HG03064 (cell line): ENCODE measurements around the gene RANBP3L.
"Not testable (repeated sequence)": the region's sequence is repeated elsewhere in the genome, so short reads cannot be mapped to it uniquely, and the experiment has no call there.

ENCODE experiments used
- ATAC-seq: cut with Tn5 transposase; IDR thresholded peaks from one replicate; pipeline ENCODE4 v1.9.1; 2021; ENCODE audit warnings: low read depth; ENCODE audit not compliant: unreplicated experiment

RANBP3L gene

GRCh38 chr5:36301858-36302603 lies at the start of gene RANBP3L:
RANBP3L (minus strand) TSS chr5:36301902; CDS start chr5:36301416, 486 bp downstream.
- ATAC-seq, result no peak

- no peak for ATAC-seq
Observed at GRCh38 chr5:36346896-36347690, 45.4 kb upstream of the RANBP3L start.

- no peak for ATAC-seq
Observed at GRCh38 chr5:36344899-36345298, 43.2 kb upstream of the RANBP3L start.

- not testable (repeated sequence) for ATAC-seq
Observed at GRCh38 chr5:36341720-36342119, 40.0 kb upstream of the RANBP3L start.

GRCh38 chr5:36337597-36337996 lies 35.9 kb upstream of the RANBP3L start:
- ATAC-seq, result no peak

GRCh38 chr5:36334315-36334714 lies 32.6 kb upstream of the RANBP3L start:
- ATAC-seq, result no peak

- not testable (repeated sequence) for ATAC-seq
Observed at GRCh38 chr5:36332720-36333119, 31.0 kb upstream of the RANBP3L start.

- ATAC-seq, result no peak
Observed at GRCh38 chr5:36325196-36325595, 23.5 kb upstream of the RANBP3L start.

- no peak for ATAC-seq
Observed at GRCh38 chr5:36323926-36324781, 22.5 kb upstream of the RANBP3L start.

- ATAC-seq, result no peak
Observed at GRCh38 chr5:36312953-36313672, 11.4 kb upstream of the RANBP3L start.

GRCh38 chr5:36311956-36312355 lies 10.3 kb upstream of the RANBP3L start:
- no peak for ATAC-seq

GRCh38 chr5:36310138-36310537 lies 8.4 kb upstream of the RANBP3L start:
- ATAC-seq, result no peak

GRCh38 chr5:36305571-36306326 lies 4.0 kb upstream of the RANBP3L start:
- ATAC-seq, result no peak

- no peak for ATAC-seq
Observed at GRCh38 chr5:36304095-36304805, 2.5 kb upstream of the RANBP3L start.

- ATAC-seq, result no peak
Observed at GRCh38 chr5:36300927-36301540, 668 bp downstream of the RANBP3L start.

GRCh38 chr5:36300191-36300926 lies 1.3 kb downstream of the RANBP3L start:
- no peak for ATAC-seq

- no peak for ATAC-seq
Observed at GRCh38 chr5:36298552-36298951, 3.1 kb downstream of the RANBP3L start.

GRCh38 chr5:36297653-36298052 lies 4.0 kb downstream of the RANBP3L start:
- no peak for ATAC-seq
